Panc1 (cell line): ENCODE measurements around the gene DENND4C. TPM values are rescaled to one million over a fixed set of nuclear protein-coding genes. Genes with fewer than 3 reads are reported as not detected.

Experiments used
- ATAC-seq: fragments of 200-7000 bp; cut with Tn5 transposase; 2 replicates; pipeline ENCODE4 v1.9.1; 2020; ENCODE audit warnings: mild to moderate bottlenecking, moderate library complexity
- BruUV-seq: library from RNA; stranded (reverse); fragments of 400-500 nt; replicated peaks from 2 replicates; lab custom pipeline; 2021; lab: Mats Ljungman, UMichigan
- CTCF ChIA-PET: fragments of 300-600 bp; sonication (Branson Sonifier 250); formaldehyde crosslinking; loops from one replicate; lab custom pipeline; 2022; ENCODE audit warnings: antibody characterized with exemption; lab: Charles Lee
- POLR2A ChIA-PET: fragments of 300-600 bp; sonication (Branson Sonifier 250); formaldehyde crosslinking; loops from one replicate; lab custom pipeline; 2022; ENCODE audit warnings: antibody characterized with exemption; lab: Charles Lee
- DNase-seq: peaks from one replicate; pipeline ENCODE4 v3.0.0-alpha.2; 2010; ENCODE audit warnings: low read depth, low spot score
- H3K27ac ChIP-seq: 2 replicates; pipeline ENCODE4 v1.5.1; 2011; ENCODE audit warnings: mild to moderate bottlenecking, low read length, inconsistent platforms
- H3K27me3 ChIP-seq: fragments of 200-500 bp; sonication (Bioruptor generic); 2 replicates; pipeline ENCODE4 v1.6.0; 2014; ENCODE audit warnings: low read length, inconsistent platforms; ENCODE audit not compliant: control insufficient read depth, insufficient read depth
- H3K36me3 ChIP-seq: fragments of 200-500 bp; sonication (Bioruptor generic); 2 replicates; pipeline ENCODE4 v1.5.1; 2014; ENCODE audit warnings: inconsistent platforms, mild to moderate bottlenecking, low read length, moderate library complexity; ENCODE audit not compliant: control insufficient read depth, insufficient read depth
- H3K4me1 ChIP-seq: 2 replicates; pipeline ENCODE4 v1.5.1; 2011; ENCODE audit warnings: inconsistent platforms, mild to moderate bottlenecking, low read length, moderate library complexity; ENCODE audit not compliant: control insufficient read depth, insufficient read depth
- H3K4me3 ChIP-seq, 2 experiments: 2 replicates each; pipeline ENCODE4 v1.5.1; 2011 to 2012; ENCODE audit warnings: low read depth in 2 of 2, low read length in 2 of 2, mild to moderate bottlenecking in 2 of 2, inconsistent platforms in 1 of 2, moderate library complexity in 1 of 2
- H3K9me3 ChIP-seq: fragments of 200-500 bp; sonication (Bioruptor generic); 2 replicates; pipeline ENCODE4 v1.5.1; 2014; ENCODE audit warnings: low read depth, mild to moderate bottlenecking, inconsistent platforms, low read length, moderate library complexity; ENCODE audit not compliant: control insufficient read depth, insufficient read depth
- POLR2AphosphoS5 ChIP-seq: IDR thresholded peaks from 2 replicates; pipeline ENCODE4 v1.6.1; 2012; ENCODE audit warnings: mild to moderate bottlenecking, low read depth, low read length, moderate library complexity
- SIN3A ChIP-seq: IDR thresholded peaks from 2 replicates; pipeline ENCODE4 v1.6.1; 2012; ENCODE audit warnings: low read depth, mild to moderate bottlenecking, low read length, moderate library complexity, borderline replicate concordance; ENCODE audit not compliant: insufficient read depth
- TCF7L2 ChIP-seq: IDR thresholded peaks from 2 replicates; pipeline ENCODE4 v1.6.1; 2011; ENCODE audit warnings: mild to moderate bottlenecking, low read depth, low read length, inconsistent platforms
- in situ Hi-C: cut with HindIII; loops from 2 replicates; pipeline ENCODE4 v1.10.0; 2016; ENCODE audit warnings: low sequenced_read_pairs, low pct_unique_long_range_greater_than_20kb
- intact Hi-C: fragments of 100-400 bp; cut with micrococcal nuclease; formaldehyde crosslinking; loops from one replicate; pipeline ENCODE4 v1.10.0; 2022; ENCODE audit not compliant: unreplicated experiment
- total RNA-seq: library from RNA; stranded (reverse); gene quantifications from one replicate; pipeline ENCODE4 v1.2.1, GENCODE V29; 2021; ENCODE audit not compliant: unreplicated experiment
- TF ChIP-seq, protein P1 (sequence below), 2 experiments: IDR thresholded peaks; 2 replicates each; pipeline ENCODE4 v1.6.1; 2011 to 2012; ENCODE audit warnings: low read depth in 2 of 2, control low read depth in 1 of 2, low read length in 1 of 2, mild to moderate bottlenecking in 1 of 2, moderate library complexity in 1 of 2; ENCODE audit not compliant: insufficient read depth in 1 of 2
- TF ChIP-seq, protein P2 (sequence below): fragments of 450-650 bp; IDR thresholded peaks from 2 replicates; pipeline ENCODE4 v1.5.1; 2017; ENCODE audit warnings: mild to moderate bottlenecking

DENND4C gene
- total RNA-seq, 1 experiment from 2014 or later, result 10.5 TPM

DNA sequence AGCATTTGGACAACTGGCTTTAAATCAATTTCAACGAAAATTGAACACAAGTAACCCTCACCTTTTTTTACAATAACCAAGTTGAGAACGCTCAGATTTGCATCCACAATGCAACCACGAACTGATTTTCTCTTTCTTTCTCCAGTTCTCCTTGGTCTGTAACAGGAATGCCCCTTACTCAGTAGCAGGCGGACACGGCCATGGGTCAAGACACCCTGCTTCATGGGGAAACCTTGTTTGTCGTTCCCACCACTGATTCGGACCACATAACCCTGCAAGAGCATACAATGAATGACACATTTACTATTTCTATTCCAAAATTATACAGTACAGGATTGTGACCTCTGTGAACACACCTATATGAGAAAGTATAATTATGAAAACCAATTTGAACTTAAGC is 148.2 kb downstream of the DENND4C start:
- peak overlapping the region; percentile 69 to 73 for H3K4me3 ChIP-seq
- ATAC-seq (no peak), DNase-seq (no peak)
- ChIA-PET POLR2A (no interaction called here), CTCF (no interaction called here)
- TF ChIP-seq, protein P1, sequence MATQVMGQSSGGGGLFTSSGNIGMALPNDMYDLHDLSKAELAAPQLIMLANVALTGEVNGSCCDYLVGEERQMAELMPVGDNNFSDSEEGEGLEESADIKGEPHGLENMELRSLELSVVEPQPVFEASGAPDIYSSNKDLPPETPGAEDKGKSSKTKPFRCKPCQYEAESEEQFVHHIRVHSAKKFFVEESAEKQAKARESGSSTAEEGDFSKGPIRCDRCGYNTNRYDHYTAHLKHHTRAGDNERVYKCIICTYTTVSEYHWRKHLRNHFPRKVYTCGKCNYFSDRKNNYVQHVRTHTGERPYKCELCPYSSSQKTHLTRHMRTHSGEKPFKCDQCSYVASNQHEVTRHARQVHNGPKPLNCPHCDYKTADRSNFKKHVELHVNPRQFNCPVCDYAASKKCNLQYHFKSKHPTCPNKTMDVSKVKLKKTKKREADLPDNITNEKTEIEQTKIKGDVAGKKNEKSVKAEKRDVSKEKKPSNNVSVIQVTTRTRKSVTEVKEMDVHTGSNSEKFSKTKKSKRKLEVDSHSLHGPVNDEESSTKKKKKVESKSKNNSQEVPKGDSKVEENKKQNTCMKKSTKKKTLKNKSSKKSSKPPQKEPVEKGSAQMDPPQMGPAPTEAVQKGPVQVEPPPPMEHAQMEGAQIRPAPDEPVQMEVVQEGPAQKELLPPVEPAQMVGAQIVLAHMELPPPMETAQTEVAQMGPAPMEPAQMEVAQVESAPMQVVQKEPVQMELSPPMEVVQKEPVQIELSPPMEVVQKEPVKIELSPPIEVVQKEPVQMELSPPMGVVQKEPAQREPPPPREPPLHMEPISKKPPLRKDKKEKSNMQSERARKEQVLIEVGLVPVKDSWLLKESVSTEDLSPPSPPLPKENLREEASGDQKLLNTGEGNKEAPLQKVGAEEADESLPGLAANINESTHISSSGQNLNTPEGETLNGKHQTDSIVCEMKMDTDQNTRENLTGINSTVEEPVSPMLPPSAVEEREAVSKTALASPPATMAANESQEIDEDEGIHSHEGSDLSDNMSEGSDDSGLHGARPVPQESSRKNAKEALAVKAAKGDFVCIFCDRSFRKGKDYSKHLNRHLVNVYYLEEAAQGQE (IDR thresholded peaks at IDR 0.05; ENCODE audit: insufficient read depth in 1 of 2, low read depth in 2 of 2, low read length in 1 of 2), result no peak
- TF ChIP-seq, protein P2, sequence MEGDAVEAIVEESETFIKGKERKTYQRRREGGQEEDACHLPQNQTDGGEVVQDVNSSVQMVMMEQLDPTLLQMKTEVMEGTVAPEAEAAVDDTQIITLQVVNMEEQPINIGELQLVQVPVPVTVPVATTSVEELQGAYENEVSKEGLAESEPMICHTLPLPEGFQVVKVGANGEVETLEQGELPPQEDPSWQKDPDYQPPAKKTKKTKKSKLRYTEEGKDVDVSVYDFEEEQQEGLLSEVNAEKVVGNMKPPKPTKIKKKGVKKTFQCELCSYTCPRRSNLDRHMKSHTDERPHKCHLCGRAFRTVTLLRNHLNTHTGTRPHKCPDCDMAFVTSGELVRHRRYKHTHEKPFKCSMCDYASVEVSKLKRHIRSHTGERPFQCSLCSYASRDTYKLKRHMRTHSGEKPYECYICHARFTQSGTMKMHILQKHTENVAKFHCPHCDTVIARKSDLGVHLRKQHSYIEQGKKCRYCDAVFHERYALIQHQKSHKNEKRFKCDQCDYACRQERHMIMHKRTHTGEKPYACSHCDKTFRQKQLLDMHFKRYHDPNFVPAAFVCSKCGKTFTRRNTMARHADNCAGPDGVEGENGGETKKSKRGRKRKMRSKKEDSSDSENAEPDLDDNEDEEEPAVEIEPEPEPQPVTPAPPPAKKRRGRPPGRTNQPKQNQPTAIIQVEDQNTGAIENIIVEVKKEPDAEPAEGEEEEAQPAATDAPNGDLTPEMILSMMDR, result no peak
- TF ChIP-seq TCF7L2 (no peak), POLR2AphosphoS5 (no peak), SIN3A (no peak)
- in situ Hi-C loops, result no loop called here
- H3K27ac ChIP-seq, result peak overlapping the region; percentile 86
- no TSS peak for BruUV-seq
- H3K36me3 ChIP-seq, result peaks cover 13% of the 10 kb centered on the region
- H3K4me1 ChIP-seq, result no peaks in the 10 kb centered on the region; the same call in 1 of the 2 replicates
- H3K27me3 ChIP-seq, result no peaks in the 10 kb centered on the region
- H3K9me3 ChIP-seq, result no peaks in the 10 kb centered on the region
- intact Hi-C loops, result no loop called here

DNA sequence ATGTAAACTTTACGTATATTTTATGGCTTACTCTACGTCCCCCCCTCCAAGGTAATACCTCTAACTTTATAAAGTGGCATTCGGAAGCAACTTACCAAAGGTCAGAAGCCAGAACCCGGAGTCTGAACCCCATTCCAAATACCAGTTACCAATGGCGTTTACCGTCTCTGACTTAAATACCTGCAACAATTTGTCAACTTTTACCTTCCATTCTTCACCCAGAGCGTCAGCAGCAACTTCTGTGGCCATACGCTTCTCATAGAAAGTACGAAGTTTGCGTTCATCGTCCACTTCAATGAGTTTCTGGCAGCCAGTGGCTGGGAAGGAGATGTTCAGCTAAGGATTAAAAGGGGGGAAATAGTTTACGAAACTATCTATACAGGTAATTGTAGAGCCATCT is 148.8 kb downstream of the DENND4C start:
- intact Hi-C loops (no loop called here), in situ Hi-C loops (no loop called here)
- H3K4me1 ChIP-seq, result no peaks in the 10 kb centered on the region; the same call in 1 of the 2 replicates
- peaks cover 13% of the 10 kb centered on the region for H3K36me3 ChIP-seq
- no peaks in the 10 kb centered on the region for H3K9me3 ChIP-seq
- no peak for DNase-seq
- TF ChIP-seq, protein P1 (IDR thresholded peaks at IDR 0.05; ENCODE audit: insufficient read depth in 1 of 2, low read depth in 2 of 2, low read length in 1 of 2), result no peak
- TF ChIP-seq TCF7L2 (no peak), SIN3A (no peak), POLR2AphosphoS5 (no peak)
- TF ChIP-seq, protein P2, result no peak
- no peaks in the 10 kb centered on the region for H3K27me3 ChIP-seq
- BruUV-seq, result no TSS peak
- CTCF ChIA-PET, result no interaction called here
- H3K27ac ChIP-seq, result peak overlapping the region; percentile 86
- POLR2A ChIA-PET, result no interaction called here
- no peak for ATAC-seq
- peak overlapping the region; percentile 69 to 73 for H3K4me3 ChIP-seq
